NOMO-1 treated with dmso at 0.1 percent for 144 hours (cell line): Measurements from ENCODE around the gene GPR82.
"Not testable (repeated sequence)": the region's sequence is repeated elsewhere in the genome, so short reads cannot be mapped to it uniquely, and the experiment has no call there.

Source experiments
- DNase-seq: peaks from one replicate; lab custom pipeline; 2025; ENCODE audit not compliant: unreplicated experiment; lab: John Stamatoyannopoulos, UW

Gene GPR82, protein sequence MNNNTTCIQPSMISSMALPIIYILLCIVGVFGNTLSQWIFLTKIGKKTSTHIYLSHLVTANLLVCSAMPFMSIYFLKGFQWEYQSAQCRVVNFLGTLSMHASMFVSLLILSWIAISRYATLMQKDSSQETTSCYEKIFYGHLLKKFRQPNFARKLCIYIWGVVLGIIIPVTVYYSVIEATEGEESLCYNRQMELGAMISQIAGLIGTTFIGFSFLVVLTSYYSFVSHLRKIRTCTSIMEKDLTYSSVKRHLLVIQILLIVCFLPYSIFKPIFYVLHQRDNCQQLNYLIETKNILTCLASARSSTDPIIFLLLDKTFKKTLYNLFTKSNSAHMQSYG

DNA sequence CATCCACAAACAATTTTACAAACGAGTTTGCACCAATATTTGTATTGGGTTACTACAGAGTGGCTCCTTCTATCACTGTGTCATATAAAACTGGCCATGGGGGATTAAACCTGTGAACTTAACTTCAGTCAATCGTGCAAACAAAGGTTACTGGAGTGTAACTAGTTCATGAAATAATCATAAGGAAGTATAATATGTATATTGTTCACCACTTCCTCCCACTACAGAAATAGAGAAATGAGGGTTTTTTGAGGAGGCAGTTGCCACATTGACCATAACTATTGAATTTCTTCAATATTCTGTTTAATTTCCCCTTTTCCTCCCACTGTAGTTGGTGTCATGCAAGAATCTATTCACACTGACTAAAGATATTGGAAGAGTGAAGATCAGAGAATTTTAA lies at the start of gene GPR82:
GPR82 (plus strand) TSS at position 356 of the 400 bp plus-strand sequence. CDS start 2,846 bp downstream, outside the sequence.
- peak; percentile 21 for DNase-seq

DNA sequence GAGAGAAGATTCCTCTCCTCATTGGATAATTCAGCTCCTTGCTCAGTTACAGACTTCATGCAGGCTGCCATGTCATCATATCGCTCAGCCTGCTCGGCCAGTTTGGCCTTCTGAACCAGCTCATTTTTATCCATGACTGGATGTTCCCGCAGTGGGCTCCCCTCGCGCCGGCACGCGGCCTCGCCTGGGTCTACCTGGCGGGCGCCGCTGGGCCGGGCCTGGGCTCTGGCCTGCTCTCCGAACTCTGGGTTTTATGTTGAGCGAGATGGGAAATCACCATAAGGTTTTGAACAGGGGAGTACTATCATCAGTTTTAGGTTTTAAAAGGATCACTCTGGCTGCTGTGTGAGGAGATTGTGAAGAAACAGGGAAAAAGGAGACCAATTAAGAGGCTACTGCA lies 47.6 kb upstream of the GPR82 start:
- not testable (repeated sequence) for DNase-seq

DNA sequence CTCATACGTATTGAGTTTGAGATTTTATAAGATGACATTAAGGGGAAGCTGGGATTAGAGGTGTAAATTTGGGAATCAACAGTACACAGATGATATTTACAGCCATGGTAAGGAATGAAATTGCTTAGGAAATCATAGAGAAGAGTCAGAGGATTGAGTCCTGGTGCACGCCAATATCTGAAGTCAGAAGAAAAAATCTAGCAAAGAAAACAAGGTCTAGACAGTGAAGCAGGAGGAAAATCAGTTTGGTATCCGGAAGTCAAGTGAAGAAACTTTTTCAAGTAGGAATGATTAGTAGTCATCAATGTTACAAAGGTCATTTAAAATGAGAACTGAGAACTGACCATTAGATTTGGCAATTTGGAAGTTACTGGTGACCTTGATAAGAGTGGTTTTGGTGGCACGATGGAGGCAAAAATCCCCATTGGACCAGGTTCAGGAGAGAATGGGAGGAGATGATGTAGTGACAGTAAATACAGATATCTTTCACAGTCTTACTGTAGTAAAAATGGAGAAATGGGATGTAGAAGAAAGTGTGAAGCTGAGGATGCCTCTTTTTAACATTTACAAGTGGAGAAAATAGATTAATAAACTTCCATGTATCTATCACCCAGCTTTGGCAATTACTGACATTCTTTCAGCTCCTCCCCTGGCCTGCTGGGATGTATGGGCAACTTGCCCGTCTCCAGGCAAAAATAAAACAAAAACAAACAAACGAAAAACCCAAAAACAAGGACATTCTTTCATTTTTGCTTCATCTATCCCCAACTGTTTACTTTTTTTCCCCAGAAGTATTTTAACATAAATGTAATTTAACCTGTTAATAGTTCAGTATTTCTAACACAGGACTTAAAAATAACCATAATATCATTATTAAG lies 46.6 kb upstream of the GPR82 start:
- no peak for DNase-seq

DNA sequence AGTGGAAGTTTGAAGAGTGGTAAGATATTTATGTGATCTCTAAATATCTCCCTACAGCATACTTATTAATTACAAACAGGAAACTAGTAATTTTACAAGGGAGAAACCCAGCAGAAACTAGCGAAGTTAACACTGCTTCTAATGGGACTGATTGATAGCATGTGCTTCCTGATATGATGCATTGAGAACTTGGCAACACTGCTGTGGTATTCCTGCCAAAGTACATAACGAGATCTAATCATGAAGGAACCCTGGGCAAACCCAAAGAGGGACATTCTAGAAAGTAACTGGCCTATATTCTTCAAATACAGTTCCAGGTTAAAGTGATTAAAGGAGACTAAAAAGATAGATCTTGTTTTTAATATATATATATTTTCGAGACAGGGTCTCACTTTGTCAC lies 39.8 kb upstream of the GPR82 start:
- no peak for DNase-seq

DNA sequence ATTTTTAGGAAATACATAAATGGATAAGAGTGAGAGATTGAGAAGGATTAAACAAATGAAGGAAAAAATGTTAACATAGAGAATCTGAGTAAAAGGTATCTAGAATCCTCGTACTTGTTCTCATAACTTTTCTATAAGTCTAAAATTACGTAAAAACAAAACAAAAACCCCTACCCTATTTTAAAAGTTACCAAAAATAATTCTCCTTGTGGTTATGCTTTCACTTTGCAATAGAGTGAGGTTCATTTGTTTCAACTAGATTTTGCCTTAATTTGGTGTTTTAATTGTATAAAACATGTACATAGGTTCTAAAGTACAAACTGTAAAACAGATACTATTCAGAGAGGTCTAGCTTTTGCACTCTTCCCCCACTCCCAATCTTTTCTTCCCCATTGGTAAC lies 39.0 kb upstream of the GPR82 start:
- DNase-seq: no peak

DNA sequence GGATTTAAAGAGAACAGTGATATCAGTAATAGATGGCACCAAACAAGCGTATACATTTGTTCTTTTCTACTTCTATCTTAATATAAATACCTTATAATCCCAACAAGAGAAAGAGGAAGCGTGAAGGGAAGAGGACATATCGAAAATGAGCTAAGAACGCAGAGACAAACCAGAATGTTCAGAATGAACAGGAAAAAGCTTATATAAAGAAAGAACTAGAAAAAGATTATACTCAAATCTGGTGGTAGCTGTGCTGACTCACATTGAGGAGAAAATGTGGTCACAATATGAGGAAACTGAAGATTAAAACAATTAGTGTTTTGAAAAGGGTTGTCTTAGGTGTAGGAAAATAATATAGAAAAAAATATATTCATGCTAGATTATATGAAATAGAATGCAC lies 37.2 kb upstream of the GPR82 start:
- DNase-seq: peak; percentile 47

DNA sequence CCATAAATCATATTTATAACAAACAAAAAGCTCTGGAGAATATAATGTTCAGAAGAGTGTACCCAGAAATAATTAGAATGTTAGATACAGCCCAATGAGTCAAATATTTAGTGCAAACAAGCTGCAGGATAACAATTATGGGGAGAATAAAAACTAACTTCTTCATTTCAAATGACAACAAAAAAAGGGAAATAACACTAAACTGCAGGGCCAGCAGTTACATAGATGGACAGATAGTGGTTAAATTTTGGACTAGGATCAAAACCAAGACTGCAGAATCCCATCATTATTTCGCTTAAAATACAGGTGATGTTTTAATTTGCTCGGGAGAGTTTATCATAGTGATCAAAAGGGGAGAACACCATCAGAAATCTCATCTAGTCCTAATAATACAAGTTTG lies 35.8 kb upstream of the GPR82 start:
- no peak for DNase-seq

DNA sequence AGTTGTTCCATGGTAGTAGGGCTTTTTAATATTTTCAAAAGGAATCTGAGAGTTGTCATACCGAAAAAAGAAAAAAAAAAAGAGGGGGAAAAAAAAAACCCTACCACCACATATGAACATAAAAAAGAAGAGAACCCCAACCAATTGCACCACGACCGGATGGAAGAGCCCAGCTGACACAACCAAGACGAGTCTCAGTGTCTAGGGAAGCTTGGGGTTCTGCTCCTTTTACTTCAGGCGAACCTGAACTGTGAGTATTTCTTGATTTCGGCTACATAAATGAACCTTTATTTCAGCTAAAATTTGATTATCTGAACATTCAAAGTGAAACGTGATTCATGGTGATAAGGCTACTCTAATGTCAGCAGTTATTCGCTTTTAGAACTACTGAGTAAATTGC lies 35.1 kb upstream of the GPR82 start, which contains the start of gene GPR34:
GPR34 (plus strand) TSS at position 139 of the 400 bp plus-strand sequence. CDS start 6,661 bp downstream, outside the sequence.
- no peak for DNase-seq

DNA sequence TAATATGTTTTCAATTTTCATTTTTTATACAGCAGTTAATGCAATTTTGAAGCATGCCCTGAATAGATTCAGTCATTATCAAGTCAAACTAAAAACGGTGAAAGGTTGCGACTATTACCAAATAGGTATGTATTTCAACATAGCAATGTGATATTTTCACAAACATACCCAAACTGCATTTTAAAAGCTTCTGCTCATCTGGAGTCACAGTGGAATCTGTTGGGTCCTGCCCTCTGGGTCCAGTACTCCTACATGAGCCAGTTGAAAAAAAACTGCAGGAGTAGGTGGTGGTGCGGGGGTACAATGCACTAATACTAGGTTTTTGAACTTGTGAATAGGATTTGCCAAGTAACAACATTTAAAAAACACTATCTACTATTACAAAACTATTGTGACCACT lies 34.3 kb upstream of the GPR82 start:
- DNase-seq: no peak

DNA sequence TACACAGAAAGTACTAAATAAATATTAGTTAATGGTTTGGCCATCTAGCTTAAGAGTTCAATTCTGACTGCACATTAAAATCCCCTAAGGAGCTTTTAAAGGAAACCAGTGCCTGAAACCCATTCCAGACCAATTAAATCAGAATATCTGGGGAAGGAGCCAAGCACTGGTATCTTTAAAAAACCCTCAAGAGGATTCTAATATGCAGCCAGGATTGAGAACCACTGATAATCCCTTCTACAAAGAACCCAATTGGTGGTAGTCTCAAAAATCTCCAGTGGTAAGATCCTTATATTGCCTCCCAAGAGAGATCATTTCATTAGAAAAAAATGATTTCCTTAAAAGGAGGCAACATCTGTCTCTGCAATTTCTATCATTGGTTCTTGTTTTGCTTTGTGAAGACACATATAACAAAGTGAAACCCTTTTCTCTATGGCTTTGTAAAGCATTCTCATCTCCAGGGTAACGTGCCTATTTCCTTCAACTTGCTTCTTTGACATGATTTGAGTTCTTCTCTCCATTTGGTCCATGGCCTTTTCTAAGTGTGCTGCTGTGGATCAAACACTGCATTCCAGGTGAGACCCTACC lies 31.7 kb upstream of the GPR82 start:
- DNase-seq: no peak

DNA sequence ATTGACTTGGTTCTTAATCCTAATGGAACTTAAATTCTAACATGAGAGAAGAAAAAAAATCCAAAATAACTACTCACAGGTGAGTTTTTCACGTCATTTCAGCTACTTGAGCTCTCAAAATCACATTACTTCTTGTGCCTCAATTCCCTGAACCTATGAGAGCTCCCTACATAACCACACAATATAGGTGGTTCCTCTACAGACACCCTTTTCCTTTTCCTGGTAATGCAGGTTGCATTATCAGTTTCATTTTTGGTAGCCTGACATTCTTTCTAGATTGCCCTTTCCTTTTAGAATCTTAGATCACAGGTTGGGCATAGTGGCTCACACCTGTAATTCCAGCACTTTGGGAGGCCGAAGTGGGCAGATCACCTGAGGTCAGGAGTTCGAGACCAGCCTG lies 31.0 kb upstream of the GPR82 start:
- DNase-seq: no peak

DNA sequence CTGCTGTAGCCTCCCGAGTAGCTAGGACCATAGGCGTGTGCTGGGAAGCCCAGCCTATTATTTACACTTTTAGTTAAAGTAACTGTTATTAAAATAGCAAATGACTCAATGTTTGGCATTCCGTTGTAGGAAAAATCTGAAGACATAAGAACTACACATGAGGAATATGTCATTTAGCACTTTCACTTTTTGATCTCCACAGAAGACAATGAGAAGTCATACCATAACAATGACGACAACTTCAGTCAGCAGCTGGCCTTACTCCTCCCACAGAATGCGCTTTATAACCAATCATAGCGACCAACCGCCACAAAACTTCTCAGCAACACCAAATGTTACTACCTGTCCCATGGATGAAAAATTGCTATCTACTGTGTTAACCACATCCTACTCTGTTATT lies 28.6 kb upstream of the GPR82 start:
- no peak for DNase-seq

DNA sequence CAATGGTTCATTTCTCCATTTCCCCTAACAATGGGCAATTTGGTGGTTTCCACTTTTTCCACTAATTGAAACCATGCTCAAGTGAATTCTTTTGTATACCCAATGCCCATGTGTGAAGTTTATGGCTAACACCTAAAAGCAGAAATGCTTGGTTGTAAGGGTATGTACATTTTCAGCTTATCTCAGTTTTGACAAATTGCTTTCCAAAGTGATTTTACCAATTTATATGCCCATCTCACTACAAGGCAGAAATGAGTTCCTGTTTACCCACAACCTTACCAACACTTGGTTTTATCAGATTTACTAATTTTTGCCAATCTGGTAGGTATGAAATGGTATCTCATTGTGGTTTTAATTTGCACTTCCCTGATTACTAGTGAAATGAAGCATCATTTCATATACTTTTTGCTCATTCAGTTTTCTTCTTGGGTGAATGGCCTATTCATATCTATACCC lies 20.4 kb upstream of the GPR82 start:
- no peak for DNase-seq

DNA sequence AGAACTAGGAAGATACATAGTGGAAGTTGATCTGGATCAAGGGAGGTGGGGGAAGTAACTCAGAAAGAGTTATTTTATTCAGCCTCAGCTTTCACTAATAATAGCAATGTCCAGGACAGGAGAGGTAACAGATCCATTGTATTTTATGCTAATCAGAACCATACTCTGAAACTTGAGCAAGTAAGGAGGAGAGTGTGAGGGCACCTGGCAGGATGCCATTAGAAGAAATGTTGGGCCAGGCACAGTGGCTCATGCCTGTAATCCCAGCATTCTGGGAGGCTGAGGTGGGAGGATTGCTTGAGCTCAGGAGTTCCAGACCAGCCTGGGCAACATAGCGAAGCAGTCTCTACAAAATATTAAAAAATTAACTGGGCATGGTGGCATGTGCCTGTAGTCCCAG lies 18.9 kb upstream of the GPR82 start:
- DNase-seq: no peak

DNA sequence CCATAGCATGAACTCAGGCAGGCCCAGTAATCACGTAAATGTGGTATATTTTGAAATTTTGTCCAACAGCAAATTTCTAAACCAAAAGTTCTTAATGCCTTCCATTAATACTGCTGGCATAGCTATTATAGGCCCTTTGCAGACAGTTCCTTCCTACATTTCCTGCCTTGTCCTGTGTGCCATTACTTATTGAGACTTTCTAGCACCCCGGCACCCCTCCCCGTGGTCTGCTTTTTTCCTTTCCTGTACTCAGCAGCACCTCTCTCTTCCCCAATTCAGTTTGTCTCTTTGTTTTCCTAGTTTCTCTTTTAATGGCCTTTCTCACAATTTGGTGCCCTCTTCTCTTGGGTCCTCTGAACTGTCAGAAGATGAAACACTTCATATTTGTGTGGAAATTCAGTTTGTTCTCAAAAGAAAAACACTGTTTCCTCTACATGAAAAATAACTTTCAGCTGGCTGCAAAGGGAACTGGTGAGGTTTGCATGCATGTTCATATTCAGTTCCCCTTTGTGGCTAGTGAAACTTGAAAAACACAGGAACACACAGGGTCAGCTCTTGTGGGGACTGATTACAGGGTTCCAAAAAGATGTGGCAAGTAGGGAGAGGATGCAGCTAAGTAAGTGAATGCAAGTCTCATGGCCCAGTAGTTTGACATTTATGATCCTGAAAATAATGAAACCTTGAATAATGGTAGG lies 18.2 kb upstream of the GPR82 start:
- peak; percentile 72 for DNase-seq

DNA sequence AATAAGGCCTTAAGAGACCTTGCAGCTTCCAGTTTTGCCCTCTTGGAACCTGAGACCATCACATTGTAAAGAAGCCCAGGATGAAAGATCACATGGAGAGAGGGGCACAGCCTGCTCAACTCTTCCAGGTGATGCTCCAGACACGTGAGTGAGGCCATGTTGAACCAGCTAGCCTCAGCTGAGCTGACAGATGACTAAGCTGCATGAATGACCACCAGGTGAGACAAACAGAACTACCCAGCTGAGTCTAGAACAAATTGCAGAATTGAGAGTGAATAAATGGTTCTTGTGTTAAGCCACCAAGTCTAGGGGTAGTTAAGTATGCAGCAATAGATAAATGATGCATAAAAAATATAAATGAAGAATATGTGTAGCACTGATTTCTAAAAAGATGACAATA lies 16.8 kb upstream of the GPR82 start:
- DNase-seq: no peak

DNA sequence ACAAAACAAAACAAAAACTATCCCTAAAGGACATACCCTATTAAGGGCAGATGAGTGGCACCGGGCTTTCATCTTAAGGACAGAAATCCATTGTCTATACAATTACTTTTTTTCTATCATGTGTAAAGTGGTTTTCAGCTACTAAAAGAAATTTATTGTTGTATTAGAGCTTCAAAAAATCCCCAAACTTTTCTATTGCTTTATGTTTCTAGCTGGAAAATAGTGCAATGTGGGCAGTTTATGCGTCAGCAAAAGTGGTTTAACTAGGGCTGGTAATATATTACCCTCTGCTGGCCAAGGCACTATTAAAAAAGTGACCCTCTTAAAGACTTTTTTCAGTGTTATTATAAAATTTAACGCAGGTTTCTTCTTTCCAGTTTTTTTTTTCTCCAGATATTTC lies 15.5 kb upstream of the GPR82 start:
- DNase-seq: no peak

DNA sequence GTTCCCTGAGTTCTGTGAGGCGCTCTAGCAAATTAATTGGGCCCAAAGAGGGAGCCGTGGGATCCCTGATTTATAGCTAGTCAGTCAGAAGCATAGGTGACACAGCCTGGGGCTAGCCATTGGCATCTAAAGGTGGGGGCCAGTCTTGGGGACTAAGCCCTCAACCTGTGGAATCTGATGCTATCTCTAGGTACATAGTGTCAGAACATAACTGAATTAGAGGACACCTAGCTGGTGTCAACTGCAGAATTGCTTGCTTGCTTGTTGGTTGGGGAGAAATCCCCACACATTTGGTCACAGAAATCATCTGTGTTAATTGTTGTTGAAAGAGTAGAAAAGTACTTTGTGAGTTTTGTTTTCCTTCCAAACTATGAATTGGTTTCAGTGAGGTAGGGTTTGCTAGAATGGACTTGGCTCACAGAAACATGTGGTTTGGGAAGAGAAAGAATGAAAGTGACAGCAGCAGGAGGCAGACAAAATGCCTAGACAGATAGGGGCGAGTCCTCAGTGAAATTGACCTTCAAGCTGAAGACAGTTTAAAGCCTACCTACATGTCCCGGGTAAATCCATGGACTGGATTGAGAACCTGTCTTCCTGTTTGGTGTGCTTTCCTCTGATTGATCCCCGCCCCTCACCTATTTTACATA lies 12.8 kb upstream of the GPR82 start:
- DNase-seq: no peak

DNA sequence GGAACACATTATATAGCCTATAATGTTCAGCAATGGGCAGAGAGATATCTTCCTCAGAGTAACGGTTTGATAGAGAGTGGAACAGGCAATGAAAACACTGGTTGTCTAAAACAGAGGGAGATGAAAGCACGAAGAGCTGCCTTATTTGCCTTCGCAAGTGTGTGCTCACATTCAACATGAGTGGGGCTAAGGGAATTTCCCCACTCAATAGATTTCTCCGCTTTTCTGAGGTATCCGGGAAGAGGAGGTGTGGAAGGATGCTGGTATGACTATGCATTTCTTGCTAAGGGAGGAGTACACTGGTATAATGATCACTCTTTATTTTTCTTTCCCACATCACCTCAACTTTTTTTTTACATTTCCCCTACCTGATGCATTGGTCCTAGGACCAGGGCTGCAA lies 7.8 kb upstream of the GPR82 start:
- DNase-seq: no peak

DNA sequence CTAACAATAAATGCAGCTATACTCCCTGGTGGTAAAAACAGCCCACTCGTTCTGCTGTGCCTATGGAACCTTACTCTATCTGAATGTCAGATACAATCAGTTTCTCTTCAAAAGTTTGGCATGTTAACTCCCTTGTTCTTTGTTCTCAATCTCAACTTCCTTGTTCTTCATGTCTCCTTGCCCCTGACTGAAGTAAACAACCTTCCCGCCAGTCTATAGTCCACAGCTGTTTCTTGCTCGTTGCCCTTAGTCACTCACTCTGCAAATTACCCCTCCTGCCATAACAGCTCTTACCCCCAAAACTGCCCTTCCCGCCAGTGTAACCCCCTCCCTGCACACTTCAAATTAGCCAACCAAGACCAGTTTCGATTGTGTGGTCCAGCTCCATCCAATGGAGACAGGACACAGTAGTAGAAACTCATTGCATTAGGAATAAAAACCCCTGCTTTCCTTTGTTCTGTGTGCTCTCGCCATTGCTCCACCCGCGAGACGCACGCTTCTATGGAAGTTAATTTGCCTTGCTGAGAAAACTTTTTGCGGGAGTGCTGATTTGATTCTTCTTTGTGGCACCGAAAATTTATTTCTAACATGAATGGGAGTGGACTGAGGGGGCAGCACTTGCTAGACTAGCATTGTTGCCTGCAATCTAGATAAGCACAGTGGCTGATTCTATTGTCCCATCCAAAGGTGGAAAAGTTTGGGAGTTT lies 7.1 kb upstream of the GPR82 start:
- no peak for DNase-seq
